ENCODE data around the gene RASA4B.
"Not testable (repeated sequence)": the region's sequence is repeated elsewhere in the genome, so short reads cannot be mapped to it uniquely, and the experiment has no call there.

RASA4B gene

GRCh38 chr7:102517550-102518147 lies at the start of gene RASA4B:
TSS of gene RASA4B (minus strand) at chr7:102517777. CDS start at chr7:102517710, 67 bp downstream.
- not testable (repeated sequence) for DNase-seq

GRCh38 chr7:102550808-102551422 lies 33.3 kb upstream of the RASA4B start, which contains the start of gene SPDYE2:
TSS of gene SPDYE2 (plus strand) at chr7:102551226. CDS start at chr7:102553256, 2,030 bp downstream.
- DNase-seq: not testable (repeated sequence)

- not testable (repeated sequence) for DNase-seq
Measured at GRCh38 chr7:102546353-102546752, 28.8 kb upstream of the RASA4B start.

GRCh38 chr7:102545288-102545687 lies 27.7 kb upstream of the RASA4B start:
- not testable (repeated sequence) for DNase-seq

- not testable (repeated sequence) for DNase-seq
Measured at GRCh38 chr7:102544372-102544771, 26.8 kb upstream of the RASA4B start.

- not testable (repeated sequence) for DNase-seq
Measured at GRCh38 chr7:102543596-102543995, 26.0 kb upstream of the RASA4B start, which contains the start of gene UPK3BL2. TSS of gene UPK3BL2 (minus strand) at chr7:102543696. CDS start at chr7:102543636, 60 bp downstream.

GRCh38 chr7:102542771-102543170 lies 25.2 kb upstream of the RASA4B start:
- DNase-seq: not testable (repeated sequence)

GRCh38 chr7:102542083-102542482 lies 24.5 kb upstream of the RASA4B start:
- DNase-seq: not testable (repeated sequence)

- DNase-seq: not testable (repeated sequence)
Measured at GRCh38 chr7:102540604-102541003, 23.0 kb upstream of the RASA4B start.

GRCh38 chr7:102535062-102535615 lies 17.6 kb upstream of the RASA4B start:
- DNase-seq: not testable (repeated sequence)

GRCh38 chr7:102532127-102532526 lies 14.6 kb upstream of the RASA4B start:
- DNase-seq: not testable (repeated sequence)

GRCh38 chr7:102531583-102531982 lies 14.0 kb upstream of the RASA4B start:
- not testable (repeated sequence) for DNase-seq

- not testable (repeated sequence) for DNase-seq
Measured at GRCh38 chr7:102527822-102528793, 10.5 kb upstream of the RASA4B start.

GRCh38 chr7:102527182-102527581 lies 9.6 kb upstream of the RASA4B start:
- not testable (repeated sequence) for DNase-seq

- DNase-seq: not testable (repeated sequence)
Measured at GRCh38 chr7:102524803-102525202, 7.2 kb upstream of the RASA4B start.

- not testable (repeated sequence) for DNase-seq
Measured at GRCh38 chr7:102520797-102521196, 3.2 kb upstream of the RASA4B start.

- not testable (repeated sequence) for DNase-seq
Measured at GRCh38 chr7:102516951-102517350, 626 bp downstream of the RASA4B start.

GRCh38 chr7:102515889-102516288 lies 1.7 kb downstream of the RASA4B start:
- not testable (repeated sequence) for DNase-seq

- not testable (repeated sequence) for DNase-seq
Measured at GRCh38 chr7:102514881-102515721, 2.5 kb downstream of the RASA4B start.

- DNase-seq: not testable (repeated sequence)
Measured at GRCh38 chr7:102512642-102513221, 4.8 kb downstream of the RASA4B start.

GRCh38 chr7:102511860-102512522 lies 5.6 kb downstream of the RASA4B start:
- DNase-seq: not testable (repeated sequence)
